Neuronal stem cell (in vitro differentiated cells): ENCODE data around the gene LRP1B.

Experiments used
- DNase-seq: peaks from one replicate; pipeline ENCODE4 v3.0.0-alpha.2; 2013; ENCODE audit warnings: low spot score
- H2AFZ ChIP-seq: one replicate; pipeline ENCODE4 v1.6.1; 2013; ENCODE audit warnings: mild to moderate bottlenecking, low read length, inconsistent platforms
- H2AK5ac ChIP-seq: 2 replicates; pipeline ENCODE4 v1.6.1; 2013; ENCODE audit warnings: low read depth, mild to moderate bottlenecking, inconsistent platforms, low read length, moderate library complexity, mixed read lengths
- H2BK120ac ChIP-seq: 2 replicates; pipeline ENCODE4 v1.6.1; 2013; ENCODE audit warnings: low read depth, mild to moderate bottlenecking, inconsistent platforms, low read length, moderate library complexity, mixed read lengths
- H2BK12ac ChIP-seq: one replicate; pipeline ENCODE4 v1.6.1; 2013; ENCODE audit warnings: low read length, inconsistent platforms
- H2BK15ac ChIP-seq: 2 replicates; pipeline ENCODE4 v1.6.1; 2013; ENCODE audit warnings: mild to moderate bottlenecking, low read length, inconsistent platforms, mixed read lengths
- H2BK5ac ChIP-seq: one replicate; pipeline ENCODE4 v1.6.1; 2013; ENCODE audit warnings: inconsistent platforms, mild to moderate bottlenecking, low read length, moderate library complexity
- H3K14ac ChIP-seq: one replicate; pipeline ENCODE4 v1.6.1; 2013; ENCODE audit warnings: low read length, inconsistent platforms
- H3K18ac ChIP-seq: 2 replicates; pipeline ENCODE4 v1.6.1; 2013; ENCODE audit warnings: low read length, inconsistent platforms
- H3K23ac ChIP-seq: 2 replicates; pipeline ENCODE4 v1.6.1; 2013; ENCODE audit warnings: low read depth, mild to moderate bottlenecking, mixed read lengths, low read length, inconsistent platforms; ENCODE audit not compliant: poor library complexity
- H3K27ac ChIP-seq: replicated peaks from 3 replicates; pipeline ENCODE4 v1.5.1; 2013; ENCODE audit warnings: low read length, inconsistent platforms
- H3K27me3 ChIP-seq, 3 experiments: 2 replicates each; pipeline ENCODE4 v1.6.1; 2013; ENCODE audit warnings: low read length in 3 of 3, mild to moderate bottlenecking in 2 of 3, inconsistent platforms in 1 of 3, low read depth in 1 of 3, mixed read lengths in 1 of 3, moderate library complexity in 1 of 3; ENCODE audit not compliant: control insufficient read depth in 3 of 3, insufficient read depth in 3 of 3
- H3K36me3 ChIP-seq, 2 donors: replicated peaks in 1 of 2; 2 replicates each; pipeline ENCODE4 v1.6.1; 2013; ENCODE audit warnings: low read length in 2 of 2; ENCODE audit not compliant: control insufficient read depth in 2 of 2, insufficient read depth in 2 of 2
- H3K4ac ChIP-seq: 2 replicates; pipeline ENCODE4 v1.6.1; 2013; ENCODE audit warnings: inconsistent platforms, mild to moderate bottlenecking, low read length, moderate library complexity
- H3K4me1 ChIP-seq, 2 donors: 1 replicate in 1 of 2; 2 replicates in 1 of 2; pipeline ENCODE4 v1.6.1; 2013; ENCODE audit warnings: low read length in 2 of 2, low read depth in 1 of 2; ENCODE audit not compliant: control insufficient read depth in 2 of 2, insufficient read depth in 1 of 2
- H3K4me2 ChIP-seq: one replicate; pipeline ENCODE4 v1.6.1; 2013; ENCODE audit warnings: mild to moderate bottlenecking, low read length, inconsistent platforms; ENCODE audit not compliant: insufficient read depth, poor library complexity, severe bottlenecking
- H3K4me3 ChIP-seq, 2 donors: 2 replicates each; pipeline ENCODE4 v1.5.1; 2013; ENCODE audit warnings: low read length in 2 of 2, mild to moderate bottlenecking in 2 of 2, inconsistent platforms in 1 of 2, moderate library complexity in 1 of 2
- H3K79me1 ChIP-seq: one replicate; pipeline ENCODE4 v1.6.1; 2013; ENCODE audit warnings: low read depth, mild to moderate bottlenecking, inconsistent platforms, low read length, moderate library complexity
- H3K9ac ChIP-seq: one replicate; pipeline ENCODE4 v1.6.1; 2013; ENCODE audit warnings: mild to moderate bottlenecking, low read depth, low read length, inconsistent platforms; ENCODE audit not compliant: poor library complexity
- H3K9me3 ChIP-seq, 2 donors: replicated peaks in 1 of 2; 2 replicates each; pipeline versions ENCODE3 to v1.6.1; 2013; ENCODE audit warnings: low read length in 2 of 2, mild to moderate bottlenecking in 2 of 2, inconsistent platforms in 1 of 2, low read depth in 1 of 2, mixed read lengths in 1 of 2, moderate library complexity in 1 of 2; ENCODE audit not compliant: control insufficient read depth in 2 of 2, insufficient read depth in 1 of 2
- H4K8ac ChIP-seq: one replicate; pipeline ENCODE4 v1.6.1; 2013; ENCODE audit warnings: low read depth, mild to moderate bottlenecking, inconsistent platforms, low read length, moderate library complexity
- H4K91ac ChIP-seq: one replicate; pipeline ENCODE4 v1.6.1; 2013; ENCODE audit warnings: low read length, low read depth, mild to moderate bottlenecking, inconsistent platforms; ENCODE audit not compliant: poor library complexity
- WGBS, 2 donors: extraction: QIAGEN DNeasy Blood & Tissue Kit; methylation state at CpG; one replicate each; pipeline ENCODE4 v1.1.7; 2013; ENCODE audit warnings: missing lambda C conversion rate in 2 of 2, mixed read lengths in 1 of 2; ENCODE audit not compliant: insufficient read length in 2 of 2, insufficient replicate concordance in 1 of 2; ENCODE audit errors: extremely low coverage in 2 of 2; 5-methylcytosine and 5-hydroxymethylcytosine counted together

Gene LRP1B

DNA sequence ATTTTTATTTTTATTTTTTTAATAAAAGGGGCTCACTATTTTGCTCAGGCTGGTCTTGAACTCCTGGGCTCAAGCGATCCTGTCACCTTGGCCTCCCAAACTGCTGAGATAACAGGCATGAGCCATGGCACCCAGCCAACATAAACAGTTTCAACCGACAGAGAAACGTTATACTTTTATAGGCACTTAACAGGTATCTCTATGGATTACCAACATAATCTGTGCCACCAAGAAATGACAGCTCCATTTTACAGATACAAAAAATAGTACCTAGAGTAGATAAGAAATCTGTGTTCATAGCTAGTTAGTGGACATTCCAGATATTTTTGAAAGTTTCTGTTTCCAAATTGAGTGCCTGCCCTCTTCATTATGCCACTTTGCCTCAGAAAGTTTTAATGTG lies 1316.7 kb downstream of the LRP1B start:
- Histone ChIP-seq H3K18ac (no peak overlapping the region), H2BK12ac (no peak overlapping the region), H2BK120ac (no peak overlapping the region), H2AFZ (no peak overlapping the region), H3K4ac (no peak overlapping the region), H3K9ac (no peak overlapping the region), H3K4me2 (no peak overlapping the region), H3K4me3 (no peak overlapping the region), H2AK5ac (no peak overlapping the region), H3K23ac (no peak overlapping the region), H3K4me1 (no peaks in the 10 kb centered on the region), H3K14ac (no peak overlapping the region), H3K36me3 (no peaks in the 10 kb centered on the region), H3K79me1 (no peaks in the 10 kb centered on the region), H4K8ac (no peak overlapping the region), H3K27me3 (no peaks in the 10 kb centered on the region), H3K9me3 (no peaks in the 10 kb centered on the region), H4K91ac (no peak overlapping the region), H2BK5ac (no peak overlapping the region), H3K27ac (no peak overlapping the region), H2BK15ac (no peak overlapping the region)
- DNase-seq: no peak
- no CpG with 5 or more reads among the region's 3 CpGs for WGBS, 2 donors

DNA sequence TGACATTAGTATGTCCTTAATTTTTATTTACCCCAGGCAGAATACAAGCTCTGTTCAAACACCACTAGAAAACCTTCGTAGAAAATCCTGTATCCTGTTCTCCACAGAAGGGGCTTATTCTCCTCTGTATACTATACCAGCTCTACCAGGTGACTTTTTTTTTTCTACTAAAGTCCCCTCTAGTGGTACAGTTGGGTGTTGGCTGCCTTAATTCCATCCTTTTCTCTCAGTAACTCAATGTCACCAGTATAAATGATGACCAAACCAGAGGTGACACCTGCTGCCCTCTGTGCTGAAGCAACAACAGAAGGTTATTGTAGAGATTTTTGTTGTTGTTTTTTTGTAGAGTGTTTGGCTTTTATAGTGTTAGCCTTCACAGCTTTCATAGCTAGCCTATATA lies 1322.0 kb downstream of the LRP1B start:
- WGBS, 2 donors: no CpG with 5 or more reads among the region's 1 CpG
- H3K23ac ChIP-seq: no peak overlapping the region
- no peak overlapping the region for H3K27ac ChIP-seq
- no peak overlapping the region for H3K18ac ChIP-seq
- H2AFZ ChIP-seq: no peak overlapping the region
- H3K4ac ChIP-seq: no peak overlapping the region
- H3K14ac ChIP-seq: no peak overlapping the region
- H2BK12ac ChIP-seq: no peak overlapping the region
- H4K91ac ChIP-seq: no peak overlapping the region
- no peak for DNase-seq
- no peaks in the 10 kb centered on the region for H3K4me1 ChIP-seq
- H2AK5ac ChIP-seq: no peak overlapping the region
- no peaks in the 10 kb centered on the region for H3K79me1 ChIP-seq
- no peak overlapping the region for H2BK120ac ChIP-seq
- no peak overlapping the region for H3K4me3 ChIP-seq
- H3K36me3 ChIP-seq: no peaks in the 10 kb centered on the region
- H3K4me2 ChIP-seq: no peak overlapping the region
- H3K9ac ChIP-seq: no peak overlapping the region
- H2BK5ac ChIP-seq: no peak overlapping the region
- H3K9me3 ChIP-seq: no peaks in the 10 kb centered on the region
- H3K27me3 ChIP-seq: no peaks in the 10 kb centered on the region
- no peak overlapping the region for H4K8ac ChIP-seq
- H2BK15ac ChIP-seq: no peak overlapping the region

DNA sequence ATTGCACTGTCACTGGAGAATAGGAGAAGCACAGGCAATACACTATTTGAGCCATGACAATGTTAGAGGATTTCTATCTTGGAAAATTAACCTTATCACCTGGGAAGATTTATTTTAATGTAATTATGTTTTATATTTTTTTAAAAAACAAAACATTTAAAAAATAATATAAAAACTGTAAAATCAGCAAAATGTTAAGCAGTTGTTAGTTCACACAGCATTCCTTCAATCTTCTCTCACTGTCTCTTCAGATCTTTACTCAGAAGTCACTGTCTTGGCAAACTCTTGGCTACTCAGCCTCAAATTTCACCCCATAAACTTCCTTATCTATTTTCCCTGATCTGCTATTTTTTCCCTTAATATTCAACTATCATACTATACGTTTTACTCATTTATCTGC lies 1322.6 kb downstream of the LRP1B start:
- no peak overlapping the region for H2AFZ ChIP-seq
- no peaks in the 10 kb centered on the region for H3K9me3 ChIP-seq
- H3K18ac ChIP-seq: no peak overlapping the region
- H2AK5ac ChIP-seq: no peak overlapping the region
- no peaks in the 10 kb centered on the region for H3K27me3 ChIP-seq
- no peak overlapping the region for H3K23ac ChIP-seq
- H4K8ac ChIP-seq: no peak overlapping the region
- DNase-seq: no peak
- H3K36me3 ChIP-seq: no peaks in the 10 kb centered on the region
- 100% methylated on average over 1 of the region's 1 CpG for WGBS, 2 donors
- H3K4me1 ChIP-seq: no peaks in the 10 kb centered on the region
- H3K14ac ChIP-seq: no peak overlapping the region
- H2BK15ac ChIP-seq: no peak overlapping the region
- H2BK120ac ChIP-seq: no peak overlapping the region
- H2BK12ac ChIP-seq: no peak overlapping the region
- no peak overlapping the region for H4K91ac ChIP-seq
- no peaks in the 10 kb centered on the region for H3K79me1 ChIP-seq
- H3K27ac ChIP-seq: no peak overlapping the region
- H3K9ac ChIP-seq: no peak overlapping the region
- H3K4me2 ChIP-seq: no peak overlapping the region
- H3K4ac ChIP-seq: no peak overlapping the region
- H3K4me3 ChIP-seq: no peak overlapping the region
- H2BK5ac ChIP-seq: no peak overlapping the region

DNA sequence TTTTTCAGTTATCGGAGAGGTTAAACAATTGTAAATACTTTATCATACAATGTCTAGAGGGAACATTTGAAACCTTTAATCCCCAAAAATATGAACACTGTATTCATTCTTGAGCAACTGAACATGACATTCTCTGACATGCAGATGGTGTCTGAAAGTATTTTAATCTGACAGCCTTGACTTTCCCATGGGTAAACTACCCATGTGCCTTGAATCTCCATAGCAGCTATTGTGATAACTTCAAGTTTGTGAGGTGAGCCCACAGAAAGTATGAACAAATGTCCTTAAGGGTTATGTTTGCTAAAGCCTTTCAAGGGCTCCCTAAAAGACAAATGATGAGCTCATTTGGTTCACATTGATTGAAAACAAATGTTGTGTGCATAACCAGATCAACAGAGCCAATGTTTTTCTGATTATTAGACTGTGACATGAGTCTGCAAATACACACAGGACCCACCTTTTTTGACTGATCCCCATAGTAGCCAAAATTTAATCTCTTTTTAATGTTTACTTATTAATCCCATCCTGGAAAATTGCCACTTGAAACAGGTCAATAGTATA lies 1326.0 kb downstream of the LRP1B start:
- Histone ChIP-seq H4K91ac (no peak overlapping the region), H3K27ac (no peak overlapping the region), H3K79me1 (no peaks in the 10 kb centered on the region), H2AFZ (no peak overlapping the region), H3K9ac (no peak overlapping the region), H3K4me3 (no peak overlapping the region), H3K23ac (no peak overlapping the region), H3K14ac (no peak overlapping the region), H2AK5ac (no peak overlapping the region), H3K4me1 (no peaks in the 10 kb centered on the region), H4K8ac (no peak overlapping the region), H3K18ac (no peak overlapping the region), H3K4ac (no peak overlapping the region), H3K9me3 (no peaks in the 10 kb centered on the region), H3K4me2 (no peak overlapping the region), H2BK120ac (no peak overlapping the region), H3K27me3 (no peaks in the 10 kb centered on the region), H2BK5ac (no peak overlapping the region), H2BK15ac (no peak overlapping the region), H3K36me3 (no peaks in the 10 kb centered on the region), H2BK12ac (no peak overlapping the region)
- no peak for DNase-seq
- no CpG with 5 or more reads among the region's 1 CpG for WGBS, 2 donors
